Activated CD4-positive, alpha-beta T cell treated with anti-CD3 and anti-CD28 coated beads for 24 hours (primary cell): Measurements from ENCODE around the gene IGFBP1.

Experiments
- DNase-seq, 2 donors: peaks; one replicate each; pipeline ENCODE4 v3.0.0-alpha.2; 2020; ENCODE audit warnings: low read depth in 2 of 2

Gene IGFBP1

DNA sequence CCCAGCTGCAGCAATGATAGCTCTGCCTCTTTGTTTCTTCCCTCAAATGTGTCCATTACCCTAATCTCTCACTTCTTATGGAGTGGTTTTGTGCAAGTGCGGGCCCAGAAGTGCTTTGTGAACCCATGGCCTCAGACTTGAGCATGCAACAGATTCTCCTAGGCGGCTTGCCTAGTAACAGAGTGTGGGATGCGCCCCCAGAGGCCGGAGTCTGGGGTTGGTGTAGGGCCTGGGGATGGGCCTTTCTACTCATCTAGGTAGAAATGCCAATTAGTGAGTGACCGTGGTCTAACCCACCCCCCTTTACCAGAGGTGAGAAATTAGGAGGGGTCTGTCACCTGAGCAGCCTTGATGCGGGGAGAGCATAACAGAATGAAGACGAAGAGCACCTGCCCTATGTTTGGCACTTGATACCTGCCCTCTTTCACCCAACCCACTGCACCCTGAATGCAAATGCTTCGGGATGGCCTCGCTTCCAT, 7.0 kb upstream of the IGFBP1 start:
- no peak for DNase-seq

GRCh38 chr7:45881759-45882464, 6.4 kb upstream of the IGFBP1 start:
- no peak for DNase-seq

DNA sequence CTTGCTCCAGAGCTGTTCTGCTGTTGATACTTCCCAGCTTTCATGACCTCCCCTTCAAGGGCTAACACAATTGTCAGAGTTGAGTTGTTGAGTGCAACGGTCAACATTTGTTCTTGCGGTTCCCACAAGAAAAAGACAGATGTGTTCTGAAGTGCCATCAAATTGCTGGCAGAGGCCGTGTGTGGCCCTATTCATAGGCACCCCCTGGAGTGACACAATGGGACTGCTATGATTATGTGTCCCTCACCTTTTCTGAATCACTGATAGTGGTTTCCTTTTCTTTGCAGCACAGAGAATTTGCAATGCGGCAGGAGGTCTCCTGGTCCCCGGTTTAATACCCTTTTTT, 5.8 kb upstream of the IGFBP1 start:
- DNase-seq, result no peak

GRCh38 chr7:45884136-45884535, 4.2 kb upstream of the IGFBP1 start:
- no peak for DNase-seq

DNA sequence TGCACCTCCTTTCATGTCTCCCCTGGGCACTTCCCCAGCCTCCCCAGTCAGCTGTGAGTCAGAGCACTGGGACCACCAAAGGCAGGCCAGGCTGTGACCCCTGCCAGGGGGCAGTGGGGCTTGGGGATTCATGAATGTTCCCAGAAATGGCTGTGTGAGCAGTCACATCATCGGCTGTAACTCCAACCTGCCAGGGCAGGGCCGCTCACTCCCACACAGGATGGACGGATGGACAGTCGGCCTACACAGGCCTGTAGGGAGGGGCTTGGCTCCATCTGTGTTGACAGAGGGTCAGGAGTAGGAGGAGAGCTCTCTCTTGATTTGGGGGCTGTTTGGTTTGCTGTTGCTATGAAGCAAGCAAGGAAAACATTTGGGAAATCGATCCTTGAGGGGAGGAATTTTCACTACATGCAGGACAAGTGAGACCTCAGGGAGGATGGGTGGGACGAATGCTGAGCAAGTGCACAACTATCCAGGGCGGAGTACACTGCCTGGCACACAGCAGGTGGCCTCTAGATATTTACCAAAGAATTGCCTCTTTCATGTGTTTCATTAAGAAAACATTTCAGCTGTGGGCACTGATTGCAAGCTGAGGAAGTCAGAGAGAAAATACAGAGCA, 2.9 kb upstream of the IGFBP1 start:
- DNase-seq, result no peak

GRCh38 chr7:45886931-45887667, 1.2 kb upstream of the IGFBP1 start:
- no peak for DNase-seq

DNA sequence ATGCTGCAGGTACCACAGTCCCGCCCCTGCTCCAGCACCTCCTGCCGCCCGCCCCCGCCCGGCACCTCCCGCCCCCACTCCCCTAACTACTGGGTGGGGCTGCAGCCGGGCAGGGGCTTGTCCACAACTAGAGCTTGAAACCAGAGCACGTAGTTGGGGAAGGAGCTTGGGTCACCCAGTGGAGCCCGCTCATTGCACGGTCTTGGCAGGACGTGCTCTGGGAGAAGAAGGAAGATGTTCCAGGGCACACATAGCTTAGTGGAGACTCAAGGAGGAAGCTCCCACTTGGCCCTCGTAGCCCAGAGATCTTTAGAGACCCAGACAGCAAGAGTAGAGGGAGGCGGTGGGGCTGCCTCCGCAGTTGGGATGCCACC, 692 bp downstream of the IGFBP1 start:
- DNase-seq, result no peak

- DNase-seq, result no peak
Measured at GRCh38 chr7:45889367-45890067, 1.2 kb downstream of the IGFBP1 start.

DNA sequence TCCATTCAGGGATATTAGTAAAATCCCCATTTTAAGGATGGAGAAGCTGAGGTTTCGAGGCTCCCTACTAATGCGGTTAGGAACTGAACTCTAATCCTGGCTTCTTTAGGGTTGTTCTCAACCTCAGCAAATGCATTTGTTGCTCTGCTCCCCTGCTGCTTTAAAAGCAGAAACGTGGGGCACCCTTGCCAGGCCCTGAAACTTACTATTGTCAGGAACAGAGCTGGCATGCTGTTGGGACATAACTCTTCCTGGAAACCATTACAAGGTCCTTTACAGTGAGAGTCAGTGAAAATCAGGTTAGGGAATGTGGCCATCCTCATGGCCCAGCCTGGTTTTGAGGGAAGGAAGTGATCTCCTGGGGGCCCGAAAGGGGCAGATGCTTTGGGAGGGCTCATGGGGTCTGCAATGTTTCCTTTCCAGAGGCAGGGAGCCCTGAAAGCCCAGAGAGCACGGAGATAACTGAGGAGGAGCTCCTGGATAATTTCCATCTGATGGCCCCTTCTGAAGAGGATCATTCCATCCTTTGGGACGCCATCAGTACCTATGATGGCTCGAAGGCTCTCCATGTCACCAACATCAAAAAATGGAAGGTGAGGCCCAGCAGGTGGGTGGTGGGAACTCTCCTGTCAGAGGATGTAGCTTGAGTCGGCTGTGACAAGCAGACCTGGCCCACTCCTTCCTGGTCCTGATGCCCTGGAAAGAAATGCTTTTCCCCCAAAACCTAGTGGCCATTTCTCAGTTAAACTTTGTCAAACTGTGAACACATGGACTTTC, 2.0 kb downstream of the IGFBP1 start:
- no peak for DNase-seq

DNA sequence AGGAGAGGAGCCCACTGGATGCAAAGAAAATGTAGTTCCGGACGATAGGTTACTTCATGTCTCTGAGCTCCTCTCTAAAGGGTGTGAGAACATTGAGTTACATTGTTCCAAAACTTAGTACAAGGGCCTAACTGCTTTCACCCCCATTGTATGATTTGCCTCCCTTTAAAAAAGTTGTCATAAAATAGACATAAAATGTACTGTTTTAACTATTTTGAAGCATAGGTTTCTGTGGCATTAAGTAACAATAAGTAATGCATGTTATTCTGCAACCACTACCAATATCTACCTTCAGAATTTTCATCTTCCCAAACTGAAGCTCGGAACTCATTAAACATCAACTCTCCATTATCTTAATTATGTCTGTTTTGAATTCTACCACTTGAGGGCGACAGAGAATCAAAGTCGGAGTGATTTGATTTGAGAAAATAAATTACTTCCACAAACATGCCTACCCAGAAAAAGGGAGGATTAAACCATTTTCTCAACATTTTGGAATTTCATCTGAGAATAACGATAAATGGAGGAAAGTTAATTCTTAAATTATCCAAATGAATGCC, 2.7 kb downstream of the IGFBP1 start:
- no peak for DNase-seq

GRCh38 chr7:45891462-45892402, 3.4 kb downstream of the IGFBP1 start:
- no peak for DNase-seq

DNA sequence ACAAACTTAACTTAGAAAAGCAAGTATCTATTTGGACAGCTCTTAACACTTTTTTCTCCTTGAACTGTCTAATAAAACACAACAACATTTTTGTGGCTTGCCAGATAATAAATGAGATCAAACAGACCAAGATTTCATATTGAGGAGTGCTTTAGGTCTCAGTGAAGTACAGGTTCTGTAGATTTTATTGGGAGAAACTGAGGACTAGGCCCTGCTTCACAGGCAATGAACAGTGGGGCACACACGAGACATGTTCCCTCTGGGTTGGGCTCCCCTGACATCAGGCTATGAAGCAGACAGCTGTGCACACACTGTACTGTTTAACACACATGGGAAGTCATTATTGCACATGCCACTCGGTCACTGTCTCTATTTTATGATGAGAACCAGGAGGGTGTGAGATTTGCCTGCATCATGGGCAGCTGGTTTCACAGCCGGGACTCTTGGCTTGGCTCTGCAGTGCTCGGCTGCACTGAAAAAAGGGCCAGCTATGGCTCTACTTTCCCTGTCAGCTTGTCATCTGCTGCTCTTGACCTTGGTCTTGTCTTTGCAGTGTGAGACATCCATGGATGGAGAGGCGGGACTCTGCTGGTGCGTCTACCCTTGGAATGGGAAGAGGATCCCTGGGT, 4.2 kb downstream of the IGFBP1 start:
- no peak for DNase-seq

DNA sequence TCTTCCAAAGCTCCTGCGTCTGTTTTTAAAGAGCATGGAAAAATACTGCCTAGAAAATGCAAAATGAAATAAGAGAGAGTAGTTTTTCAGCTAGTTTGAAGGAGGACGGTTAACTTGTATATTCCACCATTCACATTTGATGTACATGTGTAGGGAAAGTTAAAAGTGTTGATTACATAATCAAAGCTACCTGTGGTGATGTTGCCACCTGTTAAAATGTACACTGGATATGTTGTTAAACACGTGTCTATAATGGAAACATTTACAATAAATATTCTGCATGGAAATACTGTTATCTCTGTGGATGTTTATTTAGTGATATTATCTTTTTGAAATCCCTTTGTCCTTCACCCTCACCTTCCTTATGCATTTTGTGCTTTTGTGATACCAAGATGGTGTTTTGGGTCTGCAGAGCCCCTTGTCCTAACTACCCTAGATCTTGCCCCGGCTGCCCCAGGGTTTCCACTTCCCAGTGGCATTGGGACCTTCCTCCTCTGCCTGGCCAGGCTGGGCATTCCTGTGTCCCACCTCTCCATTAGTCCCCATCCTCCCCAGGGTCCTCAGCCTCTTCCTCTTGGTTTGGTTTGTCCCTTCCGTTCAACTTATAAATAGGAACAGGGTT, 5.2 kb downstream of the IGFBP1 start:
- no peak for DNase-seq

DNA sequence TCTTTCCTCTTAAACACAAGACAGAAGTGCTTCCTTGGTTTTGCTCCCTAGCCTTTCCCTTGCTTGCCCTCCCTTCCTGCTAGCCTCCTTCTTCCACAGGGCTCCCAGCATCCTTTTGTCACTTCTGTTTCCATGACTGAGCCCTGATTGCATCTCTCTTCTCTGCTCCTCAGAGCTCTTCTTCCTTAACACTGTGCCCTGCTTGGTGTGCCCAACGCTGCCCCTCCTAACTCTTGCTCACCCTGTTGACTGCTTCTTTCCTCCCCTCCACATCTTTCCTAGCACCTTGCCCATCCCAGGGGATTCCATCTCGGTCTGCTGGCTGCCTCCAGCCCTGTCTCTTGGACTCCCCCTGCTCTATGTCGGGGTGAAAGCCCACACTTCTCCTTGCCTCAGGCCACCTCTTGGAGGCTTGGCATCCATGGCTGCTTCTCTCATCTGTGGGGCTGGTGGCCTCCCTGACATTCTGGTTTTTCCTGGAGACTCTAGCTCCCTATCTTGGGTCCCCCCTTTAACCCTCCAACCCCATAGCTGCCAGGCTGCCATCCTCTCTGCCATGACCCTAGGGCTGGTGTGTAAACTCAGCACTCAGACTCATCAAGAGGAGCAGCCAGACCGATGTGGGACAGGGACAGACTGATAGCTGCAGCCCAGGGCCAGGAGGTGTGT, 5.8 kb downstream of the IGFBP1 start:
- DNase-seq, result no peak

DNA sequence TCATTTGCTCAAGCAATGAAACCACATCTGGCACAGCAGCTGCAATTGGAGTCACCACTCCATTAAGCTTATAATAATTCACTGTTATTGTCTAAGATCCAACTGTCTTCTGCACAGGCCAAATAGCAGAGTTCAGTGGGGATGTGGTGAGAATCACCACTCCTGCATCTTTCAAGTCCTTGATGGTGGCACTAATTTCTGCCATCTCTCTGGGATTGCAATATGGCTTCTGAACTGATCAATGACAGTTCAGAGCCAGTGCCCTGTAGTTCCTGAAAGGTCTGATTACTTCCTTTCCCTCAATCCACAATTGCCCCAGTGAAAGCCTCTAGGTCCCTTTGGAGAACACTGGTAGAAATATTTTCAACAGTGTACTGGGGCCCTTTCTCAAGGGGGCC, 6.4 kb downstream of the IGFBP1 start:
- no peak for DNase-seq

GRCh38 chr7:45897042-45897690, 8.9 kb downstream of the IGFBP1 start:
- DNase-seq, result no peak

DNA sequence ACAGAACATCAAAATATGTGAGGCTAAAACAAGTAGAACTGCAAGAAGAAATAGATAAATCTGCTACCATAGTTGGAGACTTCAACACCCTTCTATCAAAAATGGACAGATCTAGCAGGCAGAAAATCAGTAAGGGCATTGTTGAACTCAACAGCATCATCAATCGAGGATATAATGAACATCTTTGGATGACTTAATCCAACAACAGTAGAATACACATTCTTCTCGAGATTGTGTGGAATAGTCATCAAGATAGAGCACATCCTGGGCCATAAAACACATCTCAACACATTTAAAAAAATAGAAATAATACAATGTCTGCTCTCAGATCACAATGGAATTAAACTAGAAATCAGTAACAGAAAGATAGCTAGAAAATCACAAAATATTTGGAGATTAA, 9.9 kb downstream of the IGFBP1 start:
- no peak for DNase-seq

DNA sequence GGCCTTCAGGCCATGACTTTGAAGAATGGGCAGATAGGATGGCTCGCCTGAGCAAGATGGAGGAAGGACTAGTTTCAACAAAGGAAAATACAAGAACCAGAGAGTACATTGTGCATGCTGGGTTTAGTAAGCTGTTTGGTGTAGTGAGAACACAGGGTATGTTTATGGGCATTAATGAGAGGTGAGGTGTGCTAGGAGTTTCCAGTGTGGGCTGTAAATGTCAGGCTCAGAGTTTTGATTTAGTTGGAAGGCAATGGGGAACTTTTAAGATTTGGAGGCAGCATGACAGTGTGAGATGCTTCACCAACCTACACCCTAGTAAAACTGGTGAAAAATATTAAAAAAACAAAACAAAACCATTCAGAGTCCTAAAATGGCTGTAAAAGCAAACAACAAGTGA, 13.3 kb downstream of the IGFBP1 start:
- DNase-seq, result no peak
